Chondrocyte (in vitro differentiated cells): ENCODE measurements around the gene TM7SF2. TPM values are rescaled to one million over a fixed set of nuclear protein-coding genes. Genes with fewer than 3 reads are reported as not detected.
"Not testable (repeated sequence)": the region's sequence is repeated elsewhere in the genome, so short reads cannot be mapped to it uniquely, and the experiment has no call there.

Source experiments
- DNase-seq: peaks from one replicate; pipeline ENCODE4 v3.0.0; 2021; ENCODE audit warnings: mixed read lengths, low spot score
- H3K27ac Mint-ChIP-seq: one replicate; pipeline ENCODE4 v1.8.0; 2021; ENCODE audit warnings: mild to moderate bottlenecking, moderate library complexity, mixed read lengths; ENCODE audit not compliant: unreplicated experiment
- H3K27me3 Mint-ChIP-seq: 2 replicates; pipeline ENCODE4 v1.8.0; 2021; ENCODE audit warnings: low read depth, mixed read lengths
- H3K36me3 Mint-ChIP-seq: 2 replicates; pipeline ENCODE4 v1.8.0; 2021; ENCODE audit warnings: low read depth, mixed read lengths
- H3K4me1 Mint-ChIP-seq: 2 replicates; pipeline ENCODE4 v1.8.0; 2021; ENCODE audit warnings: low read depth, mild to moderate bottlenecking, mixed read lengths
- H3K4me3 Mint-ChIP-seq: one replicate; pipeline ENCODE4 v1.8.0; 2021; ENCODE audit warnings: mild to moderate bottlenecking, moderate library complexity, mixed read lengths; ENCODE audit not compliant: unreplicated experiment
- H3K9me3 Mint-ChIP-seq: 2 replicates; pipeline ENCODE4 v1.8.0; 2021; ENCODE audit warnings: low read depth, mixed read lengths
- total RNA-seq: library from RNA; stranded (reverse); gene quantifications from 3 replicates; pipeline ENCODE4 v1.2.1, GENCODE V29; 2021
- TF ChIP-seq, protein P1 (sequence below): fragments of 200-600 bp; sonication (generic); IDR thresholded peaks from 2 replicates; pipeline ENCODE4 v1.5.0; 2021; ENCODE audit warnings: antibody characterized with exemption, mild to moderate bottlenecking, moderate library complexity

The TM7SF2 gene
- total RNA-seq, 1 donor from 2014 or later, result 10.7 TPM

DNA sequence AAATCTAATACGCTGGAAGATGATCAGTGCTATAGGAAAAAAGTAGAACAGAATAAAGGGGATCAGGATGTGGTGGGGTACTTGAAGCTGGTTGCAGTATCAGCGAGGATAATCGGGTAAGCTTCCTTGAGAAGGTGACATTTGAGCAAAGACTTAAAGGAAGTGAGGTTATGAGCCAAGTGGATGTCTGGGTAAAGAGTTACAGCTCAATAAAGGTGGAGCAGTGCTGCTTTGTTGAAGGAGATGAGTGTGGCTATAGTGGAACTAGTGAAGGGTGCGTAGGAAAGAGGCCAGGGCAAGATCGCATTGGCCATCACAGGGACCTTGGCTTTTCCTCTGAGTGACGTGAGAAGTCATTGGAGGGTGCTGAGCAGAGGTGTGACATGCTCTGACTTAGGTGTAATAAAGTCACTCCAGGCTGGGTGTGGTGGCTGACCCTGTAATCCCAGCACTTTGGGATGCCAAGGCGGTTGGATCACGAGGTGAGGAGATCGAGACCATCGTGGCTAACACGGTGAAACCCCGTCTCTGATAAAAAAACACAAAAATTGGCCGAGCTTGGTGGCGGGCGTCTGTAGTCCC is 24.9 kb downstream of the TM7SF2 start:
- Mint-ChIP-seq H3K36me3 (no peaks in the 10 kb centered on the region), H3K9me3 (no peaks in the 10 kb centered on the region), H3K27ac (no peak overlapping the region), H3K4me3 (no peak overlapping the region), H3K27me3 (peaks cover 13% of the 10 kb centered on the region), H3K4me1 (peaks cover 25% of the 10 kb centered on the region)
- TF ChIP-seq, protein P1, sequence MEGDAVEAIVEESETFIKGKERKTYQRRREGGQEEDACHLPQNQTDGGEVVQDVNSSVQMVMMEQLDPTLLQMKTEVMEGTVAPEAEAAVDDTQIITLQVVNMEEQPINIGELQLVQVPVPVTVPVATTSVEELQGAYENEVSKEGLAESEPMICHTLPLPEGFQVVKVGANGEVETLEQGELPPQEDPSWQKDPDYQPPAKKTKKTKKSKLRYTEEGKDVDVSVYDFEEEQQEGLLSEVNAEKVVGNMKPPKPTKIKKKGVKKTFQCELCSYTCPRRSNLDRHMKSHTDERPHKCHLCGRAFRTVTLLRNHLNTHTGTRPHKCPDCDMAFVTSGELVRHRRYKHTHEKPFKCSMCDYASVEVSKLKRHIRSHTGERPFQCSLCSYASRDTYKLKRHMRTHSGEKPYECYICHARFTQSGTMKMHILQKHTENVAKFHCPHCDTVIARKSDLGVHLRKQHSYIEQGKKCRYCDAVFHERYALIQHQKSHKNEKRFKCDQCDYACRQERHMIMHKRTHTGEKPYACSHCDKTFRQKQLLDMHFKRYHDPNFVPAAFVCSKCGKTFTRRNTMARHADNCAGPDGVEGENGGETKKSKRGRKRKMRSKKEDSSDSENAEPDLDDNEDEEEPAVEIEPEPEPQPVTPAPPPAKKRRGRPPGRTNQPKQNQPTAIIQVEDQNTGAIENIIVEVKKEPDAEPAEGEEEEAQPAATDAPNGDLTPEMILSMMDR, result no peak
- DNase-seq, result peak; percentile 18

DNA sequence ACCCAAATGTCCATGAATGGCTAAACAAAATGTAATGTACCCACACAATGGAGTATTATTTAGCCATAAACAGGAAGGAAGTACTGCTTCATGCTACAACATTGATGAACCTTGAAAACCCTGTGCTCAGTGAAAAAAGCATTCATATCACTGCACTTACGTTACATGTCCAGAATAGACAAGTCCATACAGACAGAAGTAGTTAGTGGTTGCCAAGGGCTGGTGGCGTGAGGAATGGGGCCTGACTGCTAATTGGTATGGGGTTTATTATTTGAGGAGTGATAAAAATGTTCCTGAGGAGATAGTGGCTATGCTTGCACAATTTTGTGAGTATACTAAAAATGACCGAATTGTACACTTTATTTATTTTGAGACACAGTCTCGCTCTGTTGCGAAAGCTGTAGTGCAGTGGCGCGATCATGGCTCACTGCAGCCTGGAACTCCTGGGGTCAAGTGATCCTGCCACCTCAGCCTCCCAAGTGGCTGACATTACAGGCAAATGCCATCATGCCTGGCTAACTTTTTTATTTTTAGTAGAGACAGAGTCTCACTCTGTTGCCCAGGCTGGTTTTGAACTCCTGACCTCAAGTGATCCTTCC is 30.3 kb downstream of the TM7SF2 start:
- TF ChIP-seq, protein P1, result no peak
- H3K9me3 Mint-ChIP-seq, result no peaks in the 10 kb centered on the region
- H3K36me3 Mint-ChIP-seq, result no peaks in the 10 kb centered on the region
- H3K4me3 Mint-ChIP-seq, result no peak overlapping the region
- H3K27ac Mint-ChIP-seq, result no peak overlapping the region
- H3K27me3 Mint-ChIP-seq, result peaks cover 26% of the 10 kb centered on the region
- DNase-seq, result no peak
- H3K4me1 Mint-ChIP-seq, result no peaks in the 10 kb centered on the region

DNA sequence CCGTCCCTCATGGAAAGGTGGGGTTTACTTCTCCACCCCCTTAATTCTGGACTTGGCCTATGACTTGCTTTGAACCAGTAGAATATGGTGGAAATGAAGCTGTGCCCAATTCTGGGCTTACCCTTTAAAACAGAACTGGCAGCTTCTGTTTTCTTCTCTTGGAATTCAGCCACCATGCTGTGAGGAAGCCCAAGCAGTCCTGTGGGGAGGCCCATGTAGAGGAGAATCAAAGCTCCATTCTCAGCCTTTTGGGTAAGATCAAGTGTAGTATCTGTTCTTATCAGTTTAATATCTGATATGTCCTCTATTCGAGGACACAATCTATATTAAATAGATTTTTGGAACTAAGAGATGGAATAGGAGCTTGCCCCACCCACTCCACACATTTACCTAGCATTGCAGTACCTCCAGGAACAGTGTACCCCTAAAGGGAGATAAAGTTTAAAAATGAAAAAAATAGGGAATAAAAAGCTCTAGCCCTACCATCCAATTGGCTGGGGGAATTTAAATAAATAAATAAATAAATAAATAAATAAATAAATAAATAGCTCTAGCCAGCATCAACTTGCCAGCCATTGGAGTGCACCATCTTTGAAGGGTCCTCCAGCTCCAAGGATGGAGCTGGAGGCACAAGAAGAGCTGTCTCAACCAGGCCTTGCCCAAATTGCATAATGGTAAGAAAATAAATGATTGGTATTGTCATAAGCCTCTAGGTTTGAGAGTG is 35.8 kb downstream of the TM7SF2 start:
- Mint-ChIP-seq H3K4me1 (peaks cover 17% of the 10 kb centered on the region), H3K4me3 (no peak overlapping the region), H3K36me3 (no peaks in the 10 kb centered on the region), H3K27ac (no peak overlapping the region), H3K9me3 (no peaks in the 10 kb centered on the region), H3K27me3 (peaks cover 8% of the 10 kb centered on the region)
- no peak for DNase-seq
- TF ChIP-seq, protein P1, result no peak

DNA sequence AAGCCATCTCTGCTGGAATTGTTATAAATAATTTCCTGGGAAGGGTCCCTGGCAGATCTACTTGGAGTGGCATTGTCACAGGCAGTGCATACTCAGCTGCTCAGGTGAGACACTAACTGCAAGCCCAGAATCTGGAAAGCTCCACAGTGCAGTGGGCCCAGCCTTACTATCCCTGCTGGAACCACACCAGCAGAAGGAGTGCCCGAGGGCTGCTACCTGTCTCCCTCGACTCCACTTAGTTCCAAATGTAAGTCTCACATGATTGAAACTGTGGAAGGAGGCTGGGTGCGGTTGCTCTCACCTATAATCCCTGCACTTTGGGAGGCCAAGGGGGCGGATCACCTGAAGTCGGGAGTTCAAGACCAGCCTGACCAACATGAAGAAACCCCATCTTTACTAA is 37.0 kb downstream of the TM7SF2 start:
- Mint-ChIP-seq H3K9me3 (no peaks in the 10 kb centered on the region), H3K36me3 (no peaks in the 10 kb centered on the region), H3K4me1 (peaks cover 17% of the 10 kb centered on the region), H3K4me3 (no peak overlapping the region), H3K27me3 (peaks cover 8% of the 10 kb centered on the region), H3K27ac (no peak overlapping the region)
- TF ChIP-seq, protein P1, result no peak
- DNase-seq, result no peak

DNA sequence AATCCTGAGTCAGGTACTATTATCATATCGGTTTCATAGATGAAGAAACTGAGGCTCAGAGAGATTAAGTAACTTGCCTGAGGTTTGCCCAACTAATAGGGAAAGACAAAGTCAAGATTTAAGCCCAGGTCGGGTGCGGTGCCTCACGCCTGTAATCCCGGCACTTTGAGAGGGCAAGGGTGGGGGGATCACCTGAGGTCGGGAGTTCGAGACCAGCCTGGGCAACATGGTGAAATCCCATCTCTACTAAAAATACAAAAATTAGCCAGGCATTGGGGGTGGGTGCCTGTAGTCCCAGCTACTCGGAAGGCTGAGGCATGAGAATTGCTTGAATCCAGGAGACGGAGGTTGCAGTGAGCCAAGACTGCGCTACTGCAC is 38.4 kb downstream of the TM7SF2 start:
- H3K9me3 Mint-ChIP-seq, H3K36me3 Mint-ChIP-seq, H3K27me3 Mint-ChIP-seq, DNase-seq: not testable (repeated sequence)
- peak overlapping the region; percentile 47 for H3K4me3 Mint-ChIP-seq
- peak overlapping the region; percentile 94 for H3K27ac Mint-ChIP-seq
- H3K4me1 Mint-ChIP-seq, result peaks cover 17% of the 10 kb centered on the region
